Panc1 (cell line): Measurements from ENCODE around the gene ADIPOR2. TPM values are rescaled to one million over a fixed set of nuclear protein-coding genes. Genes with fewer than 3 reads are reported as not detected.

Source experiments
- ATAC-seq: fragments of 200-7000 bp; cut with Tn5 transposase; 2 replicates; pipeline ENCODE4 v1.9.1; 2020; ENCODE audit warnings: mild to moderate bottlenecking, moderate library complexity
- BruUV-seq: library from RNA; stranded (reverse); fragments of 400-500 nt; replicated peaks from 2 replicates; lab custom pipeline; 2021; lab: Mats Ljungman, UMichigan
- CTCF ChIA-PET: fragments of 300-600 bp; sonication (Branson Sonifier 250); formaldehyde crosslinking; loops from one replicate; lab custom pipeline; 2022; ENCODE audit warnings: antibody characterized with exemption; lab: Charles Lee
- POLR2A ChIA-PET: fragments of 300-600 bp; sonication (Branson Sonifier 250); formaldehyde crosslinking; loops from one replicate; lab custom pipeline; 2022; ENCODE audit warnings: antibody characterized with exemption; lab: Charles Lee
- DNase-seq: peaks from one replicate; pipeline ENCODE4 v3.0.0-alpha.2; 2010; ENCODE audit warnings: low read depth, low spot score
- H3K27ac ChIP-seq: 2 replicates; pipeline ENCODE4 v1.5.1; 2011; ENCODE audit warnings: mild to moderate bottlenecking, low read length, inconsistent platforms
- H3K27me3 ChIP-seq: fragments of 200-500 bp; sonication (Bioruptor generic); 2 replicates; pipeline ENCODE4 v1.6.0; 2014; ENCODE audit warnings: low read length, inconsistent platforms; ENCODE audit not compliant: control insufficient read depth, insufficient read depth
- H3K36me3 ChIP-seq: fragments of 200-500 bp; sonication (Bioruptor generic); 2 replicates; pipeline ENCODE4 v1.5.1; 2014; ENCODE audit warnings: inconsistent platforms, mild to moderate bottlenecking, low read length, moderate library complexity; ENCODE audit not compliant: control insufficient read depth, insufficient read depth
- H3K4me1 ChIP-seq: 2 replicates; pipeline ENCODE4 v1.5.1; 2011; ENCODE audit warnings: inconsistent platforms, mild to moderate bottlenecking, low read length, moderate library complexity; ENCODE audit not compliant: control insufficient read depth, insufficient read depth
- H3K4me3 ChIP-seq, 2 experiments: 2 replicates each; pipeline ENCODE4 v1.5.1; 2011 to 2012; ENCODE audit warnings: low read depth in 2 of 2, low read length in 2 of 2, mild to moderate bottlenecking in 2 of 2, inconsistent platforms in 1 of 2, moderate library complexity in 1 of 2
- H3K9me3 ChIP-seq: fragments of 200-500 bp; sonication (Bioruptor generic); 2 replicates; pipeline ENCODE4 v1.5.1; 2014; ENCODE audit warnings: low read depth, mild to moderate bottlenecking, inconsistent platforms, low read length, moderate library complexity; ENCODE audit not compliant: control insufficient read depth, insufficient read depth
- POLR2AphosphoS5 ChIP-seq: IDR thresholded peaks from 2 replicates; pipeline ENCODE4 v1.6.1; 2012; ENCODE audit warnings: mild to moderate bottlenecking, low read depth, low read length, moderate library complexity
- SIN3A ChIP-seq: IDR thresholded peaks from 2 replicates; pipeline ENCODE4 v1.6.1; 2012; ENCODE audit warnings: low read depth, mild to moderate bottlenecking, low read length, moderate library complexity, borderline replicate concordance; ENCODE audit not compliant: insufficient read depth
- TCF7L2 ChIP-seq: IDR thresholded peaks from 2 replicates; pipeline ENCODE4 v1.6.1; 2011; ENCODE audit warnings: mild to moderate bottlenecking, low read depth, low read length, inconsistent platforms
- in situ Hi-C: cut with HindIII; loops from 2 replicates; pipeline ENCODE4 v1.10.0; 2016; ENCODE audit warnings: low sequenced_read_pairs, low pct_unique_long_range_greater_than_20kb
- intact Hi-C: fragments of 100-400 bp; cut with micrococcal nuclease; formaldehyde crosslinking; loops from one replicate; pipeline ENCODE4 v1.10.0; 2022; ENCODE audit not compliant: unreplicated experiment
- total RNA-seq: library from RNA; stranded (reverse); gene quantifications from one replicate; pipeline ENCODE4 v1.2.1, GENCODE V29; 2021; ENCODE audit not compliant: unreplicated experiment
- TF ChIP-seq, protein P1 (sequence below), 2 experiments: IDR thresholded peaks; 2 replicates each; pipeline ENCODE4 v1.6.1; 2011 to 2012; ENCODE audit warnings: low read depth in 2 of 2, control low read depth in 1 of 2, low read length in 1 of 2, mild to moderate bottlenecking in 1 of 2, moderate library complexity in 1 of 2; ENCODE audit not compliant: insufficient read depth in 1 of 2
- TF ChIP-seq, protein P2 (sequence below): fragments of 450-650 bp; IDR thresholded peaks from 2 replicates; pipeline ENCODE4 v1.5.1; 2017; ENCODE audit warnings: mild to moderate bottlenecking

The ADIPOR2 gene
- total RNA-seq, 1 experiment from 2014 or later: 76.0 TPM

DNA sequence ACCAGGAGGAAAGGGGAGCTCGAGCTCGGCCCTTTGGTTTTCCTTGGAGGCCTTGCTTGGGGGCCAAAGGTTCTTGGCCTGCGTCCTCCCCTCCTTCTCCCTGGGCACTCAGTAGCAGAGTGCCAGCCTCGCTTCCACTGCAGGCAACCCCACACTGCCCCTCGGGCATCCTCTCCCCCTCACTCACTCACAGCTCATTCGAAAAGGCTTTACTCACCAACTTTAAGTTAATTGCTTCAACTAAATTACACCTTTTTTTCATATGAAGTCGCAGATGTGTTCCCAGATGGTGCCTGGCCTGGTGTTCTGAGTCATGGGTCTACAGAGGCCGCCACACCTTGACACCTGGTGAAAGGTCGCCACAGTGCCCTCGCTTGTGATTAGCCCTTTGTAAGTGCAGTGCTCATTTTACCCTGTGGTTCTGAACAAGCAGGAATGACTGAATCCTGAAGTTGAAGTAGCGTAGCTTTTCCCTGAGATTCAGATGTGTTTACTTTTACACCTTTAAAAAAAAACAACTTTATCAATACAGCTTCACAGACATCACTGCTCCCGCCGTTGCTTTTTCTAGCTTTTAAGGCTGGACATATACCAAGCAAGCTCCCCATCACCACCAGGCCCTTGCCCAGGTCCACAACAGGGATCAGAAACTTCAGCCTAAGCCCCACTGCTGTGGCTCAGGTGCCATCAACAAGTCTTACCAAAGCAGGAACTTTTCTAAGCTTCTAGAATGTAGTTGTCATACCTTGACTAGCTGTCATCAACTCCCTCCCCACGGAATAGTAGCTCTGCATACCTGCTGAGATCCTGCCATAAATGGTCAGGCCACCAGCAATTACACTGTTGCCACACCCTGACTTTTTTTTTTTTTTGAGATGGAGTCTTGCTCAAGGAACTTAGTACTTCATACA, 20.3 kb upstream of the ADIPOR2 start:
- intact Hi-C loops (no loop called here), in situ Hi-C loops (no loop called here)
- ATAC-seq (no peak), DNase-seq (no peak)
- CTCF ChIA-PET: interaction anchor here (0.7 kb wide), 1 partner anchor 270 kb away, joined by 3 read pairs; no protein-coding TSS in a partner anchor
- POLR2A ChIA-PET: interaction anchor here (0.7 to 1.1 kb wide), 2 partner anchors 125 to 225 kb away, joined by 4 read pairs; no protein-coding TSS in a partner anchor
- Histone ChIP-seq H3K4me1 (peaks cover 2% of the 10 kb centered on the region; the same call in 1 of the 2 replicates), H3K27ac (no peak overlapping the region), H3K9me3 (no peaks in the 10 kb centered on the region), H3K27me3 (no peaks in the 10 kb centered on the region), H3K36me3 (no peaks in the 10 kb centered on the region), H3K4me3 (no peak overlapping the region)
- no peak for TF ChIP-seq TCF7L2
- BruUV-seq: no TSS peak

DNA sequence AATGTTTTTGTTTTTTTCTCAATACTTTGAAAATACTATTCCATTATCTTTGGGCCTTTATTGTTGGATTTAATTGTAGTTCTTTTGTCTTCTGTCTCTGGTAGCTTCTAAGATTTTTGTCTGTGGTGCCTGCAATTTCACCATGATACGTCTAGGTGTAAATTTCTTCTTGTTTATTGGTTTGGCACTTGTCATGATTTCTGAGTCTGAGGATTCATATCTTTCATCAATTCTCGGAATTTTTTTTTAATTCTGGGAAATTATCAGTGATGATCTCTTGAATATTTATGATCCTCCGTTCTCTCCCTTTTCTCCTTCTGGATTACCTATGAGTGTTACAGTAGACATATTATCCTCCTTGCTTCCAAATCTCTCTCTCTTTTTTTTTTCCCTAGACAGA, 14.8 kb upstream of the ADIPOR2 start:
- BruUV-seq: no TSS peak
- CTCF ChIA-PET: no interaction called here
- ATAC-seq: no peak
- intact Hi-C loops (no loop called here), in situ Hi-C loops (no loop called here)
- H3K4me3 ChIP-seq: no peak overlapping the region
- TF ChIP-seq POLR2AphosphoS5: no peak
- TF ChIP-seq, protein P1, sequence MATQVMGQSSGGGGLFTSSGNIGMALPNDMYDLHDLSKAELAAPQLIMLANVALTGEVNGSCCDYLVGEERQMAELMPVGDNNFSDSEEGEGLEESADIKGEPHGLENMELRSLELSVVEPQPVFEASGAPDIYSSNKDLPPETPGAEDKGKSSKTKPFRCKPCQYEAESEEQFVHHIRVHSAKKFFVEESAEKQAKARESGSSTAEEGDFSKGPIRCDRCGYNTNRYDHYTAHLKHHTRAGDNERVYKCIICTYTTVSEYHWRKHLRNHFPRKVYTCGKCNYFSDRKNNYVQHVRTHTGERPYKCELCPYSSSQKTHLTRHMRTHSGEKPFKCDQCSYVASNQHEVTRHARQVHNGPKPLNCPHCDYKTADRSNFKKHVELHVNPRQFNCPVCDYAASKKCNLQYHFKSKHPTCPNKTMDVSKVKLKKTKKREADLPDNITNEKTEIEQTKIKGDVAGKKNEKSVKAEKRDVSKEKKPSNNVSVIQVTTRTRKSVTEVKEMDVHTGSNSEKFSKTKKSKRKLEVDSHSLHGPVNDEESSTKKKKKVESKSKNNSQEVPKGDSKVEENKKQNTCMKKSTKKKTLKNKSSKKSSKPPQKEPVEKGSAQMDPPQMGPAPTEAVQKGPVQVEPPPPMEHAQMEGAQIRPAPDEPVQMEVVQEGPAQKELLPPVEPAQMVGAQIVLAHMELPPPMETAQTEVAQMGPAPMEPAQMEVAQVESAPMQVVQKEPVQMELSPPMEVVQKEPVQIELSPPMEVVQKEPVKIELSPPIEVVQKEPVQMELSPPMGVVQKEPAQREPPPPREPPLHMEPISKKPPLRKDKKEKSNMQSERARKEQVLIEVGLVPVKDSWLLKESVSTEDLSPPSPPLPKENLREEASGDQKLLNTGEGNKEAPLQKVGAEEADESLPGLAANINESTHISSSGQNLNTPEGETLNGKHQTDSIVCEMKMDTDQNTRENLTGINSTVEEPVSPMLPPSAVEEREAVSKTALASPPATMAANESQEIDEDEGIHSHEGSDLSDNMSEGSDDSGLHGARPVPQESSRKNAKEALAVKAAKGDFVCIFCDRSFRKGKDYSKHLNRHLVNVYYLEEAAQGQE (IDR thresholded peaks at IDR 0.05; ENCODE audit: insufficient read depth in 1 of 2, low read depth in 2 of 2, low read length in 1 of 2): no peak
- TF ChIP-seq, protein P2, sequence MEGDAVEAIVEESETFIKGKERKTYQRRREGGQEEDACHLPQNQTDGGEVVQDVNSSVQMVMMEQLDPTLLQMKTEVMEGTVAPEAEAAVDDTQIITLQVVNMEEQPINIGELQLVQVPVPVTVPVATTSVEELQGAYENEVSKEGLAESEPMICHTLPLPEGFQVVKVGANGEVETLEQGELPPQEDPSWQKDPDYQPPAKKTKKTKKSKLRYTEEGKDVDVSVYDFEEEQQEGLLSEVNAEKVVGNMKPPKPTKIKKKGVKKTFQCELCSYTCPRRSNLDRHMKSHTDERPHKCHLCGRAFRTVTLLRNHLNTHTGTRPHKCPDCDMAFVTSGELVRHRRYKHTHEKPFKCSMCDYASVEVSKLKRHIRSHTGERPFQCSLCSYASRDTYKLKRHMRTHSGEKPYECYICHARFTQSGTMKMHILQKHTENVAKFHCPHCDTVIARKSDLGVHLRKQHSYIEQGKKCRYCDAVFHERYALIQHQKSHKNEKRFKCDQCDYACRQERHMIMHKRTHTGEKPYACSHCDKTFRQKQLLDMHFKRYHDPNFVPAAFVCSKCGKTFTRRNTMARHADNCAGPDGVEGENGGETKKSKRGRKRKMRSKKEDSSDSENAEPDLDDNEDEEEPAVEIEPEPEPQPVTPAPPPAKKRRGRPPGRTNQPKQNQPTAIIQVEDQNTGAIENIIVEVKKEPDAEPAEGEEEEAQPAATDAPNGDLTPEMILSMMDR: no peak
- TF ChIP-seq TCF7L2: no peak
- no peak for TF ChIP-seq SIN3A
- H3K27ac ChIP-seq: no peak overlapping the region
- H3K27me3 ChIP-seq: no peaks in the 10 kb centered on the region
- H3K4me1 ChIP-seq: no peaks in the 10 kb centered on the region
- H3K36me3 ChIP-seq: no peaks in the 10 kb centered on the region
- POLR2A ChIA-PET: no interaction called here
- DNase-seq: no peak
- H3K9me3 ChIP-seq: no peaks in the 10 kb centered on the region
